Left lung (tissue), 10 donors: ENCODE measurements around the gene DUSP16. TPM values are rescaled to one million over a fixed set of nuclear protein-coding genes. Genes with fewer than 3 reads are reported as not detected.

Experiments
- ATAC-seq: fragments of 200-7000 bp; cut with Tn5 transposase; one replicate; pipeline ENCODE4 v1.9.1; 2020; ENCODE audit warnings: moderate library complexity
- DNase-seq, 4 donors: peaks; one replicate each; pipeline ENCODE4 v3.0.0-alpha.2; 2013 to 2020
- H3K27ac ChIP-seq, 2 donors: fragments of 200-600 bp; sonication (generic) in 1 of 2; one replicate each; pipeline versions ENCODE4 v1.5.0 to v1.8.0; 2020 to 2021
- H3K27me3 ChIP-seq, 2 donors: fragments of 200-600 bp; sonication (generic) in 1 of 2; one replicate each; pipeline versions ENCODE4 v1.5.0 to v1.8.0; 2020 to 2021
- H3K36me3 ChIP-seq, 2 donors: fragments of 200-600 bp; sonication (generic) in 1 of 2; one replicate each; pipeline versions ENCODE4 v1.5.0 to v1.8.0; 2020 to 2021
- H3K4me1 ChIP-seq, 2 donors: fragments of 200-600 bp; one replicate each; pipeline ENCODE4 v1.8.0; 2021
- H3K4me3 ChIP-seq, 2 donors: fragments of 200-600 bp; sonication (generic) in 1 of 2; one replicate each; pipeline versions ENCODE4 v1.5.0 to v1.8.0; 2020 to 2021; ENCODE audit warnings: mild to moderate bottlenecking in 1 of 2
- H3K9me3 ChIP-seq, 2 donors: fragments of 200-600 bp; sonication (generic) in 1 of 2; one replicate each; pipeline versions ENCODE4 v1.5.0 to v1.8.0; 2020 to 2021
- CTCF ChIP-seq, 2 donors: fragments of 200-600 bp; sonication (generic) in 1 of 2; IDR thresholded peaks; one replicate each; pipeline versions ENCODE4 v1.5.0 to v1.8.0; 2021; ENCODE audit warnings: antibody characterized with exemption in 2 of 2
- intact Hi-C, 2 donors: fragments of 100-400 bp; cut with DNase I; formaldehyde crosslinking; loops; one replicate each; pipeline versions ENCODE4 v1.11.2 to v1.14.2; 2022
- polyA plus RNA-seq, 6 donors: library from polyadenylated mRNA; unstranded; fragments of 120-200 nt; gene quantifications; one replicate each; pipeline ENCODE4 v1.2.1, GENCODE V29; 2013; ENCODE audit not compliant: insufficient read length in 6 of 6
- total RNA-seq, 2 donors: library from RNA; stranded (reverse); fragmentation: NEBNext Ultra II Directional; extraction: Animal tissue kit (Norgen Biotek cat#: 25700); gene quantifications; one replicate each; pipeline ENCODE4 v1.2.1, GENCODE V29; 2021
- donor health status: DM: no; HTN: yes; CAD: no.
- donor health status: DM: no; HTN: no; CAD: no.

Gene DUSP16
- total and polyA plus RNA-seq, 8 donors: 31.7 to 45.6 (median 35.5) TPM

GRCh38 chr12:12540261-12541013 is 22.2 kb downstream of the DUSP16 start:
- no peak for TF ChIP-seq CTCF (IDR thresholded peaks at IDR 0.05)
- no peaks in the 10 kb centered on the region for H3K27me3 ChIP-seq
- intact Hi-C loops: no loop called here
- peaks cover 2 to 14% of the 10 kb centered on the region in 2 donors for H3K4me1 ChIP-seq
- H3K36me3 ChIP-seq: no peaks in the 10 kb centered on the region
- H3K4me3 ChIP-seq: no peak overlapping the region
- no peak overlapping the region for H3K27ac ChIP-seq
- no peaks in the 10 kb centered on the region for H3K9me3 ChIP-seq
- ATAC-seq (no peak), DNase-seq (no peak)

DNA sequence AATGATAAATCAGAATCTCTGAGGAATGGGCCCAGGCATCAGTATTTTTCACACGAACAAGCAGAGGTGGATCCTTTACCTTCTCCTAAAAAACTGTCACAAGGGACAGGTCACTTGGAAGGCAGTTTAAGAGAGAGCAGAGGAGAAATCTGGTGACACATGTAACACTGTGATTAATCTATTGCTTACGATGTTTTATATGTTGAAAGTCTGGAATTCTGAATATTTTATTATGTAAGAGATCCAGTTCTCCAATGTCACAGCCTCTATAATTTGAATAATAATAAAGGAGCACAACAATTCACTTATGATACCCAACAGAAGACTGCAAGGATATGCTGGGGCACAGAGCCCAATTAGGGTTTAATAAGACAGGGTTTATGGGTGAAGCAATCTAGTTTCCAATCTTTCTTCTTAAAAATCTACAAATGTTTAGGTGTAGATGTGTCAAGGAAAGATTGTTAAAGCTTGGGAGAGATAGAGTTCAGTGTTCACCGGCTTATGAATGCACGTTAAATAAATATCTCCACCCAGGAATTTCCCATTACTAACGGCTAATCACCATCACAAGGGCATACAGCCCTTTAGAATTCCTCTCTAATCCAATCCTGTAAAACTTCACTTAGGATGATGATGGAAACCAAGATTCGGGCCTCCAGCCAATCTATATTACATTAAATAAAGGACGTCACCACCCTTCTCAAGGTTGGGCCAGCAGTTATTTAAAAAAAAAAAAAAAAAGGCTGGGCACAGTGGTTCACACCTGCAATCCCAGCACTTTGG is 23.4 kb downstream of the DUSP16 start:
- DNase-seq: no peak
- ATAC-seq: peak; percentile 53
- no peak for TF ChIP-seq CTCF (IDR thresholded peaks at IDR 0.05)
- no peaks in the 10 kb centered on the region for H3K27me3 ChIP-seq
- no peak overlapping the region for H3K4me3 ChIP-seq
- peaks cover 2 to 14% of the 10 kb centered on the region in 2 donors for H3K4me1 ChIP-seq
- intact Hi-C loops: no loop called here
- H3K9me3 ChIP-seq: no peaks in the 10 kb centered on the region
- H3K36me3 ChIP-seq: no peaks in the 10 kb centered on the region
- H3K27ac ChIP-seq: peak overlapping the region in 1 of 2 donors; percentile 28

- Histone ChIP-seq H3K4me1 (peaks cover 2 to 19% of the 10 kb centered on the region in 2 donors), H3K36me3 (no peaks in the 10 kb centered on the region), H3K4me3 (no peak overlapping the region), H3K9me3 (no peaks in the 10 kb centered on the region), H3K27me3 (no peaks in the 10 kb centered on the region), H3K27ac (peak overlapping the region in 1 of 2 donors; percentile 28)
- intact Hi-C loops: no loop called here
- no peak for DNase-seq
- ATAC-seq: peak; percentile 25
- TF ChIP-seq CTCF (IDR thresholded peaks at IDR 0.05): no peak
Observed at GRCh38 chr12:12538535-12538934, 24.1 kb downstream of the DUSP16 start.

- Histone ChIP-seq H3K4me1 (peaks cover 2 to 26% of the 10 kb centered on the region in 2 donors), H3K36me3 (no peaks in the 10 kb centered on the region), H3K27ac (no peak overlapping the region), H3K4me3 (no peak overlapping the region), H3K9me3 (no peaks in the 10 kb centered on the region), H3K27me3 (no peaks in the 10 kb centered on the region)
- DNase-seq (no peak), ATAC-seq (no peak)
- intact Hi-C loops: no loop called here
- TF ChIP-seq CTCF (IDR thresholded peaks at IDR 0.05): no peak
Observed at GRCh38 chr12:12537421-12537820, 25.2 kb downstream of the DUSP16 start.

DNA sequence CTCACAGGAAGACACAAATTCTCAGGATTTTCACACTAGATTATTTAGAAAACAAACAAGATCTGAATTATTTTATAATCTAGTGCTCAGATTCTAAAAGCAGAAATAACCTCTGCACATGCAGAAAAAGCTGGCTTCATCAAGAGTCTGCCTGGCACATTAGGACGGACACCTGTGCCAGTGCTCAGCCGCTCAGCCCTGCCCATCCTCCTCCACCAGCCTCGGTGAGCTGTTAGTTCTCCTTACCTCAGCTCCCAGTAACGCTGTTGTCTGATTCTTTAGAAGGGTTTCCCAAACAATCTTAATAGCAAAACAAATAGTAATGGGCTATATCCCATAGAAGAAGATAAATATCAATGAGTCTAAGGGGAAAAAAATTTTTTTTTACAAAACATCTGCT is 27.7 kb downstream of the DUSP16 start:
- no peak overlapping the region for H3K27ac ChIP-seq
- H3K4me1 ChIP-seq: peaks cover 2 to 21% of the 10 kb centered on the region in 2 donors
- peak in 2 of 4 donors; percentile 58 to 72 for DNase-seq
- intact Hi-C loops: no loop called here
- H3K36me3 ChIP-seq: no peaks in the 10 kb centered on the region
- no peak for TF ChIP-seq CTCF (IDR thresholded peaks at IDR 0.05)
- no peaks in the 10 kb centered on the region for H3K27me3 ChIP-seq
- H3K9me3 ChIP-seq: no peaks in the 10 kb centered on the region
- peak; percentile 79 for ATAC-seq
- H3K4me3 ChIP-seq: no peak overlapping the region
